NCI-H1417 treated with DMSO at 0.1 percent for 48 hours (cell line): ENCODE results near the gene LRCH1.

Experiments
- DNase-seq: peaks from one replicate; lab custom pipeline; 2025; lab: John Stamatoyannopoulos, UW

Gene LRCH1

GRCh38 chr13:46562152-46562551 is 9.2 kb downstream of the LRCH1 start:
- DNase-seq = no peak

- no peak for DNase-seq
Observed at GRCh38 chr13:46562581-46562980, 9.6 kb downstream of the LRCH1 start.

DNA sequence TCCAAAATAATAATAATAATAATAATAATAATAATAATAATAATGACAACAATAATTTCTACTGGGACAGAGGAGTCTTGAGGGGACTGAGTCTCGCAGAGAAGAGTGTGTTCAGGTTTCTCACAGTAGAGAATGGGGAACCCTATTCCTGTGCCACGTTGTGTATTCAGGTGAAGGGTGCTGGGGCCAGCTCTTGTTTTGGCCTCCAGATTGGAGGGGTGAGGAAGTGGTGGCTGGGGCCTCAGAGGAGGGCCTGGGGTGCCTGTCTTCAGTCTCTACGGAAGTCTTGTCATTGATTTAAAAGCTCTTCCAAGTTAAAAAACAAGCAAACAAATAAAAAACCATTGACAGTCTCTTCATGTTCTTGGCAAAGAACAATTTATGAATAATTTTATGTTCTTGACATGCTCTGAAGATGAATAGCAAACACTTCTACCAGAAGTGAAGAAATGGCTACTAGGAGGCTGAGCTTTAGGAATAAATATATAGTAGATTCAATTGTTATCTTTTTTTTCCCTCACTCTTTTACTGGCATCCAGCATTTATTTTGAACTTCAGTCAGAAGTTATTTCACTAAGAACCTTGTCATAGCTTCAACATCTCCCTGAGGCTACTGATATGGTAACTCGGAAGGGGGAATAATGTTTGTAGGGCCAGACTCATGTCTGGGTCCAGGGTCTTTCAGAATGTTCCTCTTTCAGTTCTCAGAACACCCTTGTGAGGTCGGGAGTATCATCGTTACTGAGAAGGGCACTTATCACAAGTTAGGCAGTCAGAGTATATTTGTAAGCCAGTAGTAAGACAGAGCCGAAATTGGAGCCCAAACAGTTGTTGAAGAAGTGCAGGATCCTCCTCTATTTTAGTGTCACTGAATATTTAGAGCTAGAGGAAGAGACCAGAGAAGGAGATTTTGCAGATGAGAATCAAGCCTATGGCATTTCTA is 13.1 kb downstream of the LRCH1 start:
- DNase-seq = no peak

GRCh38 chr13:46567671-46568070 is 14.7 kb downstream of the LRCH1 start:
- no peak for DNase-seq

GRCh38 chr13:46569456-46569855 is 16.5 kb downstream of the LRCH1 start:
- DNase-seq = no peak

DNA sequence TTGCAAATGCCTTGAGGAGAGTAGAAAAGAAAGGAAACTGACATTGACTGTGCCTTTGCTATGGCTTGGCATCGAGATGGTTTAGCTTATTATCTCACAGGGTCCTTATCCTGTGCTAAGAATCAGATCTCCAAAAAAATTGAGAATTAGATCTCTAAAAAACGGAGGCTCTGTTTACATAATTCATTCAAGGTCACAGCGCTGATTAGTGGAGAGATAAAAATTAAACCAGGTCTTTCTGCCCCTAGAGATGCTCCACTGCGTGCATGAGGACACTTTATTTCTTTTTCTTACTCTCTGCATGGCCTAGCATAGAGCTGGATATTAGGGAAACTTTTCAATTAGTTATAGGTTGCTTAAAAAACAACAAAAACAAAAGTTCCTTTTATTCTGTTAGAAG is 17.3 kb downstream of the LRCH1 start:
- DNase-seq = no peak

GRCh38 chr13:46571189-46571908 is 18.4 kb downstream of the LRCH1 start:
- DNase-seq = no peak

DNA sequence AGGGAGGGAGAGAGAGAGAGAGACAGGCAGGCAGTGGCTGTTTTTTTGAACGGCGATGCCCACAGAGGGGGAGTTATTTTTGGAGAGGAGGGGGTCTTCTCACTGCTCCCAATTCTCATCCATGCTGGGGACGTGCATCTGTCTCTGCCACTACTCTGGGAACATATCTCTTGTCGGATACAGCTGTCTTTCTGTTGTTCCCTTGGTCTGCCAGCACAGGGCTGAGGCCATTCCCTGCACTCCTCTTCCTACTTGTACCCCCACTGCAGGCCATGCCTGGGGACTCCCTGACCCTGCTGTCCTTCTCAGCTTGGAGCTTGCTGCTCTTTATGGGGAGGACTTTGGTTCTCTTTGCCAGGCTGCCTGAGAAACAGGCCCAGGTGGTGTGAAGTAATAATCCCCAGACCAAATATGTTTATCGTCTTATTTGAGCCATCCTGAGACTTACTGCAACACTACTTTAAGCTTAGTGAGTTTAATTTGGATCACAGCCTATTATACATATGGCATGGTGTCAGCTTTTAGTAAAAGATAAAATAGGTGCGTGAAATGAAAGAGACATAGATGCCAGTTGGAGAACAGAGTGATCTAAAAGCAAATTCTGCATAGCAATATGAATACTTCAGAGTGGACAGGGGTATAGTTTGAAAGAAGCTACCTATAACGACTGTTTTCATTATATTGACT is 19.1 kb downstream of the LRCH1 start:
- DNase-seq = no peak

DNA sequence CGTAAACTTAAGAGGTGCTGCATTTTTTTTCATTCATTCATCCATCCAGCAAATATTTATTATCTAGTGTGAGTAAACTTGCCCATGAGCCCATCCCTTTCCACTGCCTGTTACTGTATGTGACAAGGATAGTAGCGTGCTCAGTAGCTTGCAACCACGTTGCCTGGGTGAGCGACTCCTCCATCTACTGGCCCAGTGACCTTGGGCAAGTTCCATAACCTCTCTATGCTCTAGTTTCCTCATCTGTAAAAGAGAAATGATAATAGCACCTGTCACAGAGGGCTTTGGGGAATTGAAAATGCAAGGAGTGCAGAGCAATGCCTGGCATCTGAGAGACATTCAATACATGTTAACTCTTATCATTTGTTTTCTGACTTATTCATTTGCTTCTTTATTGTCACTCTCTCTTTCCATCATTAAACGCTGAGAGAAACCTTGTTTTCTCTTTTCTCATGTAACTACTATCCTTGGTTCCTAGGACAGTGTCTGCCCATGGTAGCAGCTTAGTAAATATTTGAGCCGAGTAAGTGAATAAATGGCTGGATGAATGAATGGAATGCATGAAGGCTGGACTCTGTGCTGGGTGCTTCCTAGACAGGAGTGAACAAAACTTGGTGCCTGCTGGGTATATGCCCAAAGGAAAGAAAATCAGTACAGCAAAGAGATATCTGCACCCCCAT is 19.9 kb downstream of the LRCH1 start:
- no peak for DNase-seq

GRCh38 chr13:46575301-46575771 is 22.4 kb downstream of the LRCH1 start:
- no peak for DNase-seq

GRCh38 chr13:46575818-46576221 is 22.9 kb downstream of the LRCH1 start:
- DNase-seq = no peak

DNA sequence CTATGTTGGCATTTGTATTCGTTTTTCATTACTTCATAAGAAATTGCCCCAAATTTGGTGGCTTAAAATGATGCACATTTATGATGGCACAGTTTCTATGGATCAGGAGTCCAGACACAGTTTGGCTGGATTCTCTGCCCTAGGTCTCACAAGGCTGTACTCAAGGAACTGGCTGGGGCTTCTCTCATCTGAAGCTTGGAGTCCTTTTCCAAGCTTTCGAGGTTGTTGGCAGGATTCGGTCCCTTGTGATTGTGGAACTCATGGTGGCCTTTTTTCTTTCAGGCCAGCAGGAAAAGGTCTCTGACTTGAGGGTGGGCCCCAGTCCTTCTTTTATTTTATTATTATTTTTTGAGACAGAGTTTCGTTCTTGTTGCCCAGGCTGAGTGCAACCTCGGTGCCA is 23.8 kb downstream of the LRCH1 start:
- DNase-seq = no peak

- no peak for DNase-seq
Observed at GRCh38 chr13:46577696-46578589, 25.0 kb downstream of the LRCH1 start.

GRCh38 chr13:46578590-46578975 is 25.6 kb downstream of the LRCH1 start:
- no peak for DNase-seq

DNA sequence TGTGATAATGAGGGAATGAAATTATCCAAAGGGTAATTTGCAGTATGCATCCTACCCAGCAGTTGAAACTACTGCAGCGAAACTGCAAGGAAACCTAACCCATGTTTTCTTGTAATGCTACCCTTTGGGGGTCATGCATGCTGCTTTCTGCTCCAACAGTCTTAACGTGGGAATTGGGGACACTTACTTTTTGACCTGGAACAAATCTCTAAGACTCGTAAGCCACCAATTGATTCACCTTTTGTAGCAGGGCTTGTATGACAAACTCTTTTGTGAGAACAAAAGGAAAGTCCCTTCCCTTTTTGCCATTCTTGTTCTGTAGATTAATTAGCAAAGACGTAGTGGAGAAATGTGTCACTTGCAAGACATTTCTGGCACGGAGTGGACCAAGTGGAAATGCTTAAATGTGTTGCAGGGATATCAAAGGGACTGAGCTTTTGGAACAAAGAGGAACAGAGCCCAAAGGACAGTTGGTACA is 27.4 kb downstream of the LRCH1 start:
- DNase-seq = no peak

DNA sequence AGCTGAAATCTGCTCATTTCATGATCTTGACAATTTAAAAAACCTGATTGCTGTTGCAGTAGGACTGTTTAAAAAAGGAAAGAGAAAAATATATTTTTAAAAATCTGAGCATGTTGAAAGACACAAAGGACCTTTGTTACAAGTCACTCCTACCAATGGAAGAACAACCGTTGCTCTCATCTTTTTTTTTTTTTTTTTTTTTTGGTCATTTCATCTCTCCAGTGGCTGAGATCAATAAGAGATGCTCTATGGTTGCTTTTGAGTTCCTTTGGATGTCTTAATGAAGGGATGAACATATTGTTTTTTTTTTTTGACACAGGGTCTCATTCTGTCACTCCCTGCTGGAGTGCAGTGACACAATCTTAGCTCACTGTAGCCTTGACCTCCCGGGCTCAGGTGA is 29.2 kb downstream of the LRCH1 start:
- no peak for DNase-seq

DNA sequence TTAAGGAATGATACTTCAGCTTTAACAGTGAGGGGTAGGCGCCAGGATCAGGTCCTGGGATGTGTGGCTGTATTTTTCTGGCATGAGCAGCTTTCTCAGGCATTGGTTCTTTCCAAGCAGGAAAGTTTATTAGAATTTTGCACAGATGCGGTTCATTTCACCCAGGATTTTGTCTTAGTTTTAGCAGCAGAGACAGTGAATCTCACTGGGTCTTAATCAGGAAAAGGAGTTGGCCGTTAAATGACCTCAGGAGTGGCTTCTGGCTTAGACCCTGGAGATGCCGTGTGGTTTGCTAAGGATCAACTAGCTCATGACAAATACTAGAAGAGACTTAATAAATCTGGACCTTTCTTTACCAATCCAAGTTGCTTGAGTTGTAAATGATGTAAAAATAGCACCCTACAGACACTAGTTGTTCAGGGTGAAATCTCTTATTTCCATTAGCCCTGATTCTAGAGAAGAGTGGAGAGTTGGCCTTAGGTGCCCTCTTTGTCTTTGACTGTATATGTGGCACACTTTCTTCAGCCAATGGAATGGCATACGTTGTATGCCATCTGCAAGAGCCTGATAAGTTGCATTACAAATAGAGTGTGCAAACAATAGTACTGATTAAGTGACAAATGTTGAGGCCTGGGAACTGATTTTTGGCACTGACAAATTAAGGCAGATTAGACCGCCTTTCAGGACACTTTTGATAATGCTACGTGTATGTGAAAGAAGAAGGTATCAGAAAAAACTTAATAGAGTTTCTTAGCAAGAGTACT is 34.0 kb downstream of the LRCH1 start:
- no peak for DNase-seq

DNA sequence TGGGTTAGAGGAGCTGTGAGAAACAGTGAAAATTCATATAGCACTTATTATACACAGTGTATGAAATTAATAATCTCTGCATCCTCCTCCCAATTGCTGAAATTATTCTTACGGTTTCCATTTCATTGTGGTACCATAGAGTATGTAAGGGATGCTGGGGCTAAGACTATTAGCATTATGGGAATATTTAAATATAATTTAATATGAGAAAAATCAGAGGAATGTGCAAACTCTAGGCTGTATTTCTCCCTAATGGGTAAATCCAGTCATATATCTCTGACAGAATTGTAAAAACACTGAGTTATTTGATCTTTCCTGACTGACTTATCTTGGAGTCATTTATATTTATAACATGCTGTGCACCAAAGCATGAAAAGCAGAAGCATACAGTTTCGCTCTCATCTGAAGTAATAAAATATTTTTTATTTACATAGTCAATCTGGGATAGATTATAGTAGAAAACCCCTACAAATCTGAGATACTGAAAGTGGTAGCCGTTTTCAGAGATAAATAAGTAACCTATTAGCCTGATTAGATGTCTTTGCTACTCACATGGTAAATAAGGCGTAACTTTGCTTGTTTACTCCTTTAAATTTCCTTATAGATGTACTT is 34.9 kb downstream of the LRCH1 start:
- no peak for DNase-seq

DNA sequence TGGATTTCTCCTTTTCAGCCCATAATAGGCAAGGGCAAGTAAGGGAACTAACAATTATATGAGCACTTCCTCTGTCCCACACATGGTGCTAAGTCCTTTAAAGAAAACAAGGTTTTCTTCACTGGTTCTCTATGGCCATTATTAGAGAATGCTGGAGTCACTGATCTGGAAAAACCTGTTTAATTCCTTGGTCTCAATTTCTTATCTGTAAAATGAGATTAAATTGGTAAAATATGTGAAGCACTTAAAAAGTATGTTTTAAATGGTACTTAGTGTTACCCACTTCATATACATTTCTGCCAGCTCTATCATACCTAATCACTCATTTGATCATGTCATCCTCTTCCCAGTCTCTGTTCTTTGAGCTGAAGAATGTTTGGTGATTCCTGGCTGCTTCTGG is 39.4 kb downstream of the LRCH1 start:
- no peak for DNase-seq

GRCh38 chr13:46593398-46593797 is 40.4 kb downstream of the LRCH1 start:
- no peak for DNase-seq
